Hepatocyte (in vitro differentiated cells): ENCODE results near the gene CTNNA2. TPM values are rescaled to one million over a fixed set of nuclear protein-coding genes. Genes with fewer than 3 reads are reported as not detected.

ENCODE experiments used
- DNase-seq: peaks from one replicate; pipeline ENCODE4 v3.0.0-alpha.2; 2016; ENCODE audit warnings: low spot score
- H2AFZ ChIP-seq: fragments of 200-600 bp; sonication (generic); 2 replicates; pipeline ENCODE4 v1.6.0; 2016; ENCODE audit warnings: antibody characterized with exemption, mild to moderate bottlenecking
- H3K27ac ChIP-seq: fragments of 200-600 bp; sonication (generic); 2 replicates; pipeline ENCODE4 v1.5.1; 2016; ENCODE audit warnings: mild to moderate bottlenecking
- H3K27me3 ChIP-seq: fragments of 200-600 bp; sonication (generic); 2 replicates; pipeline ENCODE4 v1.6.1; 2016
- H3K36me3 ChIP-seq: fragments of 200-600 bp; sonication (generic); replicated peaks from 2 replicates; pipeline ENCODE4 v1.5.1; 2016; ENCODE audit warnings: low read depth; ENCODE audit not compliant: insufficient read depth
- H3K4me1 ChIP-seq: fragments of 200-600 bp; sonication (generic); 2 replicates; pipeline ENCODE4 v1.5.1; 2016; ENCODE audit warnings: mild to moderate bottlenecking, moderate library complexity; ENCODE audit not compliant: insufficient read depth
- H3K4me2 ChIP-seq: fragments of 200-600 bp; sonication (generic); 2 replicates; pipeline ENCODE4 v1.6.0; 2016
- H3K4me3 ChIP-seq: fragments of 200-600 bp; sonication (generic); 2 replicates; pipeline ENCODE4 v1.5.1; 2016; ENCODE audit warnings: mild to moderate bottlenecking
- H3K79me2 ChIP-seq: fragments of 200-600 bp; sonication (generic); 2 replicates; pipeline ENCODE4 v1.6.0; 2017; ENCODE audit warnings: mild to moderate bottlenecking
- H3K9me2 ChIP-seq: fragments of 200-600 bp; sonication (generic); replicated peaks from 2 replicates; pipeline ENCODE4 v1.6.0; 2017; ENCODE audit warnings: mild to moderate bottlenecking; ENCODE audit not compliant: insufficient read depth
- H3K9me3 ChIP-seq: fragments of 200-600 bp; sonication (generic); 2 replicates; pipeline ENCODE4 v1.5.1; 2016; ENCODE audit warnings: low read depth, mild to moderate bottlenecking
- H4K20me1 ChIP-seq: fragments of 200-600 bp; sonication (generic); 2 replicates; pipeline ENCODE4 v1.6.0; 2016; ENCODE audit warnings: mild to moderate bottlenecking; ENCODE audit not compliant: insufficient read depth, poor library complexity, severe bottlenecking
- EZH2 ChIP-seq: fragments of 200-600 bp; sonication (generic); IDR thresholded peaks from 2 replicates; pipeline ENCODE4 v1.6.1; 2016; ENCODE audit warnings: antibody characterized with exemption, mild to moderate bottlenecking, borderline replicate concordance
- EZH2phosphoT487 ChIP-seq: fragments of 200-600 bp; sonication (generic); IDR thresholded peaks from one replicate; pipeline ENCODE4 v1.6.1; 2018; ENCODE audit warnings: antibody characterized with exemption, mild to moderate bottlenecking, low read depth, moderate library complexity; ENCODE audit not compliant: unreplicated experiment, severe bottlenecking
- WGBS: methylation state at CpG from one replicate; pipeline ENCODE4 v1.1.6; 2016; ENCODE audit warnings: low lambda C conversion rate; ENCODE audit errors: missing lambda C conversion rate; 5-methylcytosine and 5-hydroxymethylcytosine counted together
- polyA plus RNA-seq: library from polyadenylated mRNA; unstranded; fragments of >200 nt; fragmentation: Nextera tagmentation; extraction: Ambion mirVana; gene quantifications from 2 replicates; pipeline ENCODE4 v1.2.1, GENCODE V29; 2016
- total RNA-seq: library from RNA; depleted of rRNA; stranded (reverse); fragments of >200 nt; gene quantifications from 2 replicates; pipeline ENCODE4 v1.2.3, GENCODE V29; 2014
- TF ChIP-seq, protein P1 (sequence below): fragments of 200-600 bp; sonication (generic); IDR thresholded peaks from 2 replicates; pipeline ENCODE4 v1.5.1; 2016; ENCODE audit warnings: antibody characterized with exemption, mild to moderate bottlenecking; ENCODE audit not compliant: poor library complexity

The CTNNA2 gene
- total and polyA plus RNA-seq, 2 experiments from 2014 or later: 0.79 to 4.4 TPM

DNA sequence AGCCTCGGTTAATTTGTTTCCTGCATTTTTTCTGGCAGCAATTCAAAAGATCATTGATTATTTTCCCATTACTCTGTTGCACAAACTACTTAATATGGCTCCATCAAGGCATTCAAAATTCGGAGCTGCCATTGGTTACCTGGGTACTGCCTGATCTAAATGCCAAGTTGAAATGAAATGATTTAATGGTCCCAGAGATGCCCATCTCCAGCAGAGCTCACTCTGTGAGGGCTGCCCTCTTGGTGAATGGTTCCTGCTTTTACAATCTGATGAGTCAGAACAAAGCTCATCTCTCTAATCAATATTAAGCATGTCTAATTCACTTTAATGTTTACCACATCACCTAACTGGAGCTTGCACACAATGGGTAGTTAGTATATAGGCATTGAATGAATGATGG is 126.1 kb downstream of the CTNNA2 start:
- 75% methylated on average over 2 of the region's 2 CpGs for WGBS
- Histone ChIP-seq H3K4me3 (no peak overlapping the region), H3K4me2 (no peak overlapping the region), H3K27me3 (no peaks in the 10 kb centered on the region), H3K9me3 (no peaks in the 10 kb centered on the region), H3K9me2 (no peaks in the 10 kb centered on the region), H3K4me1 (no peaks in the 10 kb centered on the region), H4K20me1 (no peaks in the 10 kb centered on the region), H3K36me3 (no peaks in the 10 kb centered on the region), H3K27ac (no peak overlapping the region), H2AFZ (no peak overlapping the region), H3K79me2 (no peaks in the 10 kb centered on the region)
- TF ChIP-seq EZH2phosphoT487 (no peak), EZH2 (no peak)
- TF ChIP-seq, protein P1, sequence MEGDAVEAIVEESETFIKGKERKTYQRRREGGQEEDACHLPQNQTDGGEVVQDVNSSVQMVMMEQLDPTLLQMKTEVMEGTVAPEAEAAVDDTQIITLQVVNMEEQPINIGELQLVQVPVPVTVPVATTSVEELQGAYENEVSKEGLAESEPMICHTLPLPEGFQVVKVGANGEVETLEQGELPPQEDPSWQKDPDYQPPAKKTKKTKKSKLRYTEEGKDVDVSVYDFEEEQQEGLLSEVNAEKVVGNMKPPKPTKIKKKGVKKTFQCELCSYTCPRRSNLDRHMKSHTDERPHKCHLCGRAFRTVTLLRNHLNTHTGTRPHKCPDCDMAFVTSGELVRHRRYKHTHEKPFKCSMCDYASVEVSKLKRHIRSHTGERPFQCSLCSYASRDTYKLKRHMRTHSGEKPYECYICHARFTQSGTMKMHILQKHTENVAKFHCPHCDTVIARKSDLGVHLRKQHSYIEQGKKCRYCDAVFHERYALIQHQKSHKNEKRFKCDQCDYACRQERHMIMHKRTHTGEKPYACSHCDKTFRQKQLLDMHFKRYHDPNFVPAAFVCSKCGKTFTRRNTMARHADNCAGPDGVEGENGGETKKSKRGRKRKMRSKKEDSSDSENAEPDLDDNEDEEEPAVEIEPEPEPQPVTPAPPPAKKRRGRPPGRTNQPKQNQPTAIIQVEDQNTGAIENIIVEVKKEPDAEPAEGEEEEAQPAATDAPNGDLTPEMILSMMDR: no peak
- DNase-seq: no peak

DNA sequence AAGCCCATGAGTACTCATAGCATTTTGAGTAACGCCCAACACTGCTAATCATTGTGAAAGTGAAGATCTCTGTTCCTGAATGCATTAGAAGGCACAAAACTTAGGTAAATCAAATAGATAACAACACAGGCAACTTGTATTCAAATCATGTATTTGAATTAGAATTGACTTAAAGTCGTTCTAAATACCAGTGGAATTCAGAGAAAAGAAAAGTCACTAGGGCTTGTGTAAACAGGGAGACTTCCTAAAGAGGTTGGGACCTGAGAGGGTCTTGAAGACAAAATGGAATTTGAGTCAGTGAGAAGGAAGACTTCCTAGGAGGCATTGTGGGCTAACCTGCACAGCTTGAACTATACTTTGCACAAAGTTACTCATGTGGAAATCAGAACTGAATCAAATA is 127.2 kb downstream of the CTNNA2 start:
- Histone ChIP-seq H3K27ac (no peak overlapping the region), H3K4me1 (no peaks in the 10 kb centered on the region), H3K4me3 (no peak overlapping the region), H3K9me3 (no peaks in the 10 kb centered on the region), H2AFZ (no peak overlapping the region), H3K4me2 (no peak overlapping the region), H3K27me3 (no peaks in the 10 kb centered on the region), H3K36me3 (no peaks in the 10 kb centered on the region), H3K79me2 (no peaks in the 10 kb centered on the region), H3K9me2 (no peaks in the 10 kb centered on the region), H4K20me1 (no peaks in the 10 kb centered on the region)
- no peak for DNase-seq
- 38% methylated on average over 2 of the region's 2 CpGs for WGBS
- TF ChIP-seq EZH2phosphoT487: no peak
- TF ChIP-seq, protein P1: no peak
- TF ChIP-seq EZH2: no peak

GRCh38 chr2:79649531-79649930 is 136.7 kb downstream of the CTNNA2 start:
- Histone ChIP-seq H2AFZ (no peak overlapping the region), H3K36me3 (no peaks in the 10 kb centered on the region), H3K79me2 (no peaks in the 10 kb centered on the region), H3K4me3 (no peak overlapping the region), H3K27ac (no peak overlapping the region), H3K4me2 (no peak overlapping the region), H3K27me3 (no peaks in the 10 kb centered on the region), H3K4me1 (no peaks in the 10 kb centered on the region), H3K9me3 (no peaks in the 10 kb centered on the region), H3K9me2 (no peaks in the 10 kb centered on the region), H4K20me1 (no peaks in the 10 kb centered on the region)
- TF ChIP-seq, protein P1: no peak
- TF ChIP-seq EZH2: no peak
- TF ChIP-seq EZH2phosphoT487: no peak
- DNase-seq: no peak
- 99% methylated on average over 3 of the region's 3 CpGs for WGBS

DNA sequence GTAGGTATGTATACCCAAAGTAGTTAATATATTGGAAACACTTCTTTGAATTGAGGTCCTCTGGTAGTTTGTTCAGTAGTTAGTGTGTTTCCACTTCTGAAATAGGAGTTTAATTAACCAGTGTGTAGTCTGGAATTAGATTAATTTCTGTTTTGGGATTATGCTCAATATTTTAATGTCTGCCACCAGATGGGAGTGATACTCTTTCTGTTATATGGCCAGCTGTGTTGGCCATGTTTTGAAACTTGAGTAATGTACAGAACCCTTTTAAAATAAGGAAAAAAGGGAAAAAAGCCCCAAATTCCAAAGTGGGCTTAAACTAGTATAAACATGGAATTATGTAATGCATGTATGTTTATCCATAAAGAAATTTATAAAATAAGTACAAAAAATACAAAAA is 147.7 kb downstream of the CTNNA2 start:
- TF ChIP-seq EZH2: no peak
- no peak for TF ChIP-seq EZH2phosphoT487
- TF ChIP-seq, protein P1: no peak
- DNase-seq: no peak

More for the DNA sequence above, 147.7 kb downstream of the CTNNA2 start:
- no peaks in the 10 kb centered on the region for H3K36me3 ChIP-seq
- H3K4me2 ChIP-seq: no peak overlapping the region
- no peaks in the 10 kb centered on the region for H4K20me1 ChIP-seq
- H2AFZ ChIP-seq: no peak overlapping the region
- no peak overlapping the region for H3K27ac ChIP-seq
- H3K79me2 ChIP-seq: no peaks in the 10 kb centered on the region
- no peak overlapping the region for H3K4me3 ChIP-seq
- no peaks in the 10 kb centered on the region for H3K4me1 ChIP-seq
- no peaks in the 10 kb centered on the region for H3K9me3 ChIP-seq
- H3K27me3 ChIP-seq: no peaks in the 10 kb centered on the region
- no peaks in the 10 kb centered on the region for H3K9me2 ChIP-seq
